Esophagus muscularis mucosa (tissue), 4 donors: ENCODE results near the gene ATP2B1. TPM values are rescaled to one million over a fixed set of nuclear protein-coding genes. Genes with fewer than 3 reads are reported as not detected.

Experiments
- DNase-seq: peaks from one replicate; pipeline ENCODE4 v3.0.0-alpha.2; 2017; ENCODE audit errors: extremely low spot score
- H3K27ac ChIP-seq, 4 donors: fragments of 200-600 bp; sonication (generic); replicated peaks in 1 of 4; 1 replicate in 3 of 4; 2 replicates in 1 of 4; pipeline ENCODE4 v1.5.1; 2016 to 2019; ENCODE audit warnings: mild to moderate bottlenecking in 1 of 4
- H3K27me3 ChIP-seq, 4 donors: fragments of 200-600 bp; sonication (generic); one replicate each; pipeline versions ENCODE4 v1.5.1 to v1.6.0; 2016 to 2019
- H3K36me3 ChIP-seq, 4 donors: fragments of 200-600 bp; sonication (generic); one replicate each; pipeline ENCODE4 v1.5.1; 2016 to 2019
- H3K4me1 ChIP-seq, 4 donors: fragments of 200-600 bp; sonication (generic); one replicate each; pipeline ENCODE4 v1.5.1; 2016 to 2019
- H3K4me3 ChIP-seq, 4 donors: fragments of 200-600 bp; sonication (generic); 1 replicate in 2 of 4; 2 replicates in 2 of 4; pipeline ENCODE4 v1.5.1; 2016 to 2019; ENCODE audit warnings: mild to moderate bottlenecking in 4 of 4, moderate library complexity in 1 of 4
- H3K9me3 ChIP-seq, 4 donors: fragments of 200-600 bp; sonication (generic); 1 replicate in 3 of 4; 2 replicates in 1 of 4; pipeline ENCODE4 v1.5.1; 2016 to 2019
- EP300 ChIP-seq: sonication (generic); formaldehyde crosslinking; IDR thresholded peaks from one replicate; pipeline ENCODE4 v1.6.1; 2017; ENCODE audit warnings: antibody characterized with exemption
- POLR2A ChIP-seq: fragments of 450-650 bp; IDR thresholded peaks from one replicate; pipeline ENCODE4 v1.6.1; 2017; ENCODE audit warnings: antibody characterized with exemption, moderate library complexity, mild to moderate bottlenecking, low read depth
- POLR2AphosphoS5 ChIP-seq, 2 donors: sonication (generic); formaldehyde crosslinking; IDR thresholded peaks; one replicate each; pipeline ENCODE4 v1.6.1; 2017; ENCODE audit warnings: antibody characterized with exemption in 2 of 2
- WGBS: methylation state at CpG from one replicate; pipeline ENCODE4 v1.1.5; 2018; 5-methylcytosine and 5-hydroxymethylcytosine counted together
- intact Hi-C: fragments of 100-400 bp; cut with DNase I; formaldehyde crosslinking; loops from one replicate; pipeline ENCODE4 v1.15.1; 2023
- total RNA-seq, 4 donors: library from RNA; depleted of rRNA; stranded (reverse); fragments of >200 nt; gene quantifications; one replicate each; pipeline versions ENCODE4 v1.1.0 to v1.2.1, GENCODE V29; 2016
- TF ChIP-seq, protein P1 (sequence below), 3 experiments: fragments of 200-600 bp in 2 of 3; fragments of 450-650 bp in 1 of 3; sonication (generic) in 2 of 3; IDR thresholded peaks; one replicate each; pipeline ENCODE4 v1.5.1; 2017 to 2019; ENCODE audit warnings: antibody characterized with exemption in 3 of 3, mild to moderate bottlenecking in 2 of 3, moderate library complexity in 1 of 3

ATP2B1 gene
- total RNA-seq, 4 donors from 2014 or later: 16.0 to 36.9 (median 20.7) TPM

- Histone ChIP-seq H3K27me3 (no peaks in the 10 kb centered on the region), H3K27ac (no peak overlapping the region), H3K4me1 (no peaks in the 10 kb centered on the region), H3K36me3 (no peaks in the 10 kb centered on the region), H3K4me3 (no peak overlapping the region), H3K9me3 (peaks cover 0 to 14% (median 11%) of the 10 kb centered on the region in 4 donors)
- intact Hi-C loops: no loop called here
- DNase-seq: no peak
- WGBS: 91% methylated on average over 2 of the region's 2 CpGs
- TF ChIP-seq POLR2AphosphoS5 (IDR thresholded peaks at IDR 0.05): no peak
- TF ChIP-seq, protein P1, sequence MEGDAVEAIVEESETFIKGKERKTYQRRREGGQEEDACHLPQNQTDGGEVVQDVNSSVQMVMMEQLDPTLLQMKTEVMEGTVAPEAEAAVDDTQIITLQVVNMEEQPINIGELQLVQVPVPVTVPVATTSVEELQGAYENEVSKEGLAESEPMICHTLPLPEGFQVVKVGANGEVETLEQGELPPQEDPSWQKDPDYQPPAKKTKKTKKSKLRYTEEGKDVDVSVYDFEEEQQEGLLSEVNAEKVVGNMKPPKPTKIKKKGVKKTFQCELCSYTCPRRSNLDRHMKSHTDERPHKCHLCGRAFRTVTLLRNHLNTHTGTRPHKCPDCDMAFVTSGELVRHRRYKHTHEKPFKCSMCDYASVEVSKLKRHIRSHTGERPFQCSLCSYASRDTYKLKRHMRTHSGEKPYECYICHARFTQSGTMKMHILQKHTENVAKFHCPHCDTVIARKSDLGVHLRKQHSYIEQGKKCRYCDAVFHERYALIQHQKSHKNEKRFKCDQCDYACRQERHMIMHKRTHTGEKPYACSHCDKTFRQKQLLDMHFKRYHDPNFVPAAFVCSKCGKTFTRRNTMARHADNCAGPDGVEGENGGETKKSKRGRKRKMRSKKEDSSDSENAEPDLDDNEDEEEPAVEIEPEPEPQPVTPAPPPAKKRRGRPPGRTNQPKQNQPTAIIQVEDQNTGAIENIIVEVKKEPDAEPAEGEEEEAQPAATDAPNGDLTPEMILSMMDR (IDR thresholded peaks at IDR 0.05): no peak
- no peak for TF ChIP-seq POLR2A
- no peak for TF ChIP-seq EP300
These were observed 33.8 kb upstream of the ATP2B1 start for GRCh38 chr12:89742337-89743022.

DNA sequence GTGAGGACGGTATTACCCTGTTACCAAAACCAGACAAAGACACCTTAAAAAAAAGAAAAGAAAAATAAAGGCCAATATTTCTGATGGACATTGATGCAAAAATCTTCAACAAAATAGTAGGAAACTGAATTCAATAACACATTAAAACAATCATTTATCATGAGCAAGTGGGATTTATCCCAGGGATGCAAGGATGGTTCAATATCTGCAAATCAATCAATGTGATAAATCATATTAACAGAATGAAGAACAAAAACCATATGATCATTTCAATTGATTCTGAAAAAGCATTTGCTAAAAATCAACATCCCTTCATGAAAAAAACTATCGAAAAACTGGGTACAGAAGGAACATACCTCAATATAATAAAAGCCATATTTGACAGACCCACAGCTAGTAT, 32.3 kb upstream of the ATP2B1 start:
- WGBS: 98% methylated on average over 2 of the region's 2 CpGs
- intact Hi-C loops: no loop called here
- no peaks in the 10 kb centered on the region for H3K4me1 ChIP-seq
- no peak overlapping the region for H3K27ac ChIP-seq
- H3K36me3 ChIP-seq: no peaks in the 10 kb centered on the region
- TF ChIP-seq POLR2A (no peak), EP300 (no peak), POLR2AphosphoS5 (IDR thresholded peaks at IDR 0.05) (no peak)
- TF ChIP-seq, protein P1 (IDR thresholded peaks at IDR 0.05): no peak
- no peak for DNase-seq
- H3K9me3 ChIP-seq: peaks cover 0 to 14% (median 11%) of the 10 kb centered on the region in 4 donors
- H3K4me3 ChIP-seq: no peak overlapping the region
- H3K27me3 ChIP-seq: no peaks in the 10 kb centered on the region

- no peaks in the 10 kb centered on the region for H3K27me3 ChIP-seq
- intact Hi-C loops: no loop called here
- WGBS: 80% methylated on average over 1 of the region's 1 CpG
- H3K4me3 ChIP-seq: no peak overlapping the region
- peaks cover 0 to 7% (median under 1%) of the 10 kb centered on the region in 4 donors for H3K4me1 ChIP-seq
- no peak for DNase-seq
- H3K27ac ChIP-seq: no peak overlapping the region
- no peak for TF ChIP-seq POLR2A
- TF ChIP-seq, protein P1 (IDR thresholded peaks at IDR 0.05): no peak
- no peak for TF ChIP-seq POLR2AphosphoS5 (IDR thresholded peaks at IDR 0.05)
- TF ChIP-seq EP300: no peak
- H3K36me3 ChIP-seq: no peaks in the 10 kb centered on the region
- peaks cover 0 to 21% (median 15%) of the 10 kb centered on the region in 4 donors for H3K9me3 ChIP-seq
These were observed 28.4 kb upstream of the ATP2B1 start for GRCh38 chr12:89736995-89737394.

DNA sequence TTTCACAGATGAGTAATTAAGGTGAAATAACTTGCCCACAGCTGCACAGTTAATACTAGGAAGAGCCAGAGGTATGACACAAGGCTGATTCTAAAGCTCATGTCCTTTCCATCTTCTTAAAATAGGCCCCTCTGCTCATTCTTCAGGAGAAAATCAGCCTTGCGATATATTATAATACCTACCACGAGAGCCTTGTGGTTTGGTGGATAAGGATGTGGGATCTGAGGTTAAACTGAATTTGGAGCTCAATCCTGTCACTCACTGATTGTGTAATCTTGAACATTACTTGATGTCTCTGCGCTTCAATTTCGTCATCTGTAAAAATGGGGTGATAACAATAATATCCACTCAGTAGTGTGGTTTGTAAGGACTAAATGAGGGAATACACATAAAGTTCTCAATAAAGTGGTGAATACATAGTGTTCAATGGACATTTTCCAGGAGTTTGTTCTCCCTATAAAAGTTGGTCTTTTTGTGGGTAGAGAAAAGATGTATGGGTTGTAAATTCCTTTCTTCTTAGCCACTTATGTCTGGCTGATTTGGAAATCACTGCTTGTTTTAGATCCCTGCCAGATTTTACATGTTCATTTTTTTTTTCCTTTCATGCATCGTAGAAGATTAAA, 25.1 kb upstream of the ATP2B1 start:
- H3K9me3 ChIP-seq: peaks cover 0 to 7% (median 4%) of the 10 kb centered on the region in 4 donors
- intact Hi-C loops: no loop called here
- 80% methylated on average over 5 of the region's 5 CpGs for WGBS
- no peak overlapping the region for H3K27ac ChIP-seq
- H3K4me1 ChIP-seq: peaks cover 0 to 16% (median 5%) of the 10 kb centered on the region in 4 donors
- no peak overlapping the region for H3K4me3 ChIP-seq
- no peak for DNase-seq
- no peaks in the 10 kb centered on the region for H3K36me3 ChIP-seq
- H3K27me3 ChIP-seq: no peaks in the 10 kb centered on the region
- no peak for TF ChIP-seq POLR2A
- TF ChIP-seq POLR2AphosphoS5 (IDR thresholded peaks at IDR 0.05): no peak
- TF ChIP-seq EP300: no peak
- TF ChIP-seq, protein P1 (IDR thresholded peaks at IDR 0.05): no peak
